ENCODE results near the gene CEP164.

DNA sequence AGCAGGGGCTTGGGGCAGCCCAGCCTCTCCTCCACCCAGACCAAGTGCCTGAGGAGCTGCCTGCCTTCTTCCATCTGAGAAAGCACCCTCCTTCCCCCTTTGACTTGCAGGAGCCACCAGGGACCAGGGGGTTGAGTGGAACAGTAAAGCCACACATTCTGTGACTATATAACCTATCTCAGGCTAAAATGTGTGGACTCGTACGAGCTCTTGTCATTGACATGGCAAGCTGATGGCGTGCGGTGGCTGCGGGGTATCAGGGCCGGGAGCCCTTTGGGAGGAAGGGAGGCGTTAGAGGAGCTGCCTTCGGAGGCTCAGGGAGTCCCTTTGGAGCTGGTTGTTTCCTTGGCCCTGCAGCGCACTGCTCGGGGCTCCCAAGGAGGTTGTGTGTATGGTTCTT, 84.5 kb downstream of the CEP164 start:
- TF ChIP-seq, protein P1, sequence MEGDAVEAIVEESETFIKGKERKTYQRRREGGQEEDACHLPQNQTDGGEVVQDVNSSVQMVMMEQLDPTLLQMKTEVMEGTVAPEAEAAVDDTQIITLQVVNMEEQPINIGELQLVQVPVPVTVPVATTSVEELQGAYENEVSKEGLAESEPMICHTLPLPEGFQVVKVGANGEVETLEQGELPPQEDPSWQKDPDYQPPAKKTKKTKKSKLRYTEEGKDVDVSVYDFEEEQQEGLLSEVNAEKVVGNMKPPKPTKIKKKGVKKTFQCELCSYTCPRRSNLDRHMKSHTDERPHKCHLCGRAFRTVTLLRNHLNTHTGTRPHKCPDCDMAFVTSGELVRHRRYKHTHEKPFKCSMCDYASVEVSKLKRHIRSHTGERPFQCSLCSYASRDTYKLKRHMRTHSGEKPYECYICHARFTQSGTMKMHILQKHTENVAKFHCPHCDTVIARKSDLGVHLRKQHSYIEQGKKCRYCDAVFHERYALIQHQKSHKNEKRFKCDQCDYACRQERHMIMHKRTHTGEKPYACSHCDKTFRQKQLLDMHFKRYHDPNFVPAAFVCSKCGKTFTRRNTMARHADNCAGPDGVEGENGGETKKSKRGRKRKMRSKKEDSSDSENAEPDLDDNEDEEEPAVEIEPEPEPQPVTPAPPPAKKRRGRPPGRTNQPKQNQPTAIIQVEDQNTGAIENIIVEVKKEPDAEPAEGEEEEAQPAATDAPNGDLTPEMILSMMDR (IDR thresholded peaks at IDR 0.05; ENCODE audit: poor library complexity, severe bottlenecking) = no peak
- no peak for TF ChIP-seq TAF1 (IDR thresholded peaks at IDR 0.05; ENCODE audit: low read depth)
- TF ChIP-seq POLR2AphosphoS5 (IDR thresholded peaks at IDR 0.05) = no peak
- TF ChIP-seq MXI1 (conservative IDR thresholded peaks at IDR 0.05; ENCODE audit: poor library complexity, severe bottlenecking) = no peak
- TF ChIP-seq, protein P2, sequence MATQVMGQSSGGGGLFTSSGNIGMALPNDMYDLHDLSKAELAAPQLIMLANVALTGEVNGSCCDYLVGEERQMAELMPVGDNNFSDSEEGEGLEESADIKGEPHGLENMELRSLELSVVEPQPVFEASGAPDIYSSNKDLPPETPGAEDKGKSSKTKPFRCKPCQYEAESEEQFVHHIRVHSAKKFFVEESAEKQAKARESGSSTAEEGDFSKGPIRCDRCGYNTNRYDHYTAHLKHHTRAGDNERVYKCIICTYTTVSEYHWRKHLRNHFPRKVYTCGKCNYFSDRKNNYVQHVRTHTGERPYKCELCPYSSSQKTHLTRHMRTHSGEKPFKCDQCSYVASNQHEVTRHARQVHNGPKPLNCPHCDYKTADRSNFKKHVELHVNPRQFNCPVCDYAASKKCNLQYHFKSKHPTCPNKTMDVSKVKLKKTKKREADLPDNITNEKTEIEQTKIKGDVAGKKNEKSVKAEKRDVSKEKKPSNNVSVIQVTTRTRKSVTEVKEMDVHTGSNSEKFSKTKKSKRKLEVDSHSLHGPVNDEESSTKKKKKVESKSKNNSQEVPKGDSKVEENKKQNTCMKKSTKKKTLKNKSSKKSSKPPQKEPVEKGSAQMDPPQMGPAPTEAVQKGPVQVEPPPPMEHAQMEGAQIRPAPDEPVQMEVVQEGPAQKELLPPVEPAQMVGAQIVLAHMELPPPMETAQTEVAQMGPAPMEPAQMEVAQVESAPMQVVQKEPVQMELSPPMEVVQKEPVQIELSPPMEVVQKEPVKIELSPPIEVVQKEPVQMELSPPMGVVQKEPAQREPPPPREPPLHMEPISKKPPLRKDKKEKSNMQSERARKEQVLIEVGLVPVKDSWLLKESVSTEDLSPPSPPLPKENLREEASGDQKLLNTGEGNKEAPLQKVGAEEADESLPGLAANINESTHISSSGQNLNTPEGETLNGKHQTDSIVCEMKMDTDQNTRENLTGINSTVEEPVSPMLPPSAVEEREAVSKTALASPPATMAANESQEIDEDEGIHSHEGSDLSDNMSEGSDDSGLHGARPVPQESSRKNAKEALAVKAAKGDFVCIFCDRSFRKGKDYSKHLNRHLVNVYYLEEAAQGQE (IDR thresholded peaks at IDR 0.05; ENCODE audit: borderline replicate concordance) = no peak
- TF ChIP-seq RAD21 (conservative IDR thresholded peaks at IDR 0.05) = no peak
- TF ChIP-seq EP300 (conservative IDR thresholded peaks at IDR 0.05; ENCODE audit: poor library complexity, severe bottlenecking) = no peak
- TF ChIP-seq EZH2 (IDR thresholded peaks at IDR 0.05; ENCODE audit: borderline replicate concordance, insufficient read depth, low read length, poor library complexity, severe bottlenecking) = no peak
